Stomach smooth muscle (tissue), 2 donors: ENCODE measurements around the gene PROX2.

ENCODE experiments used
- H3K27ac ChIP-seq: one replicate; pipeline ENCODE4 v1.7.0; 2013; ENCODE audit warnings: mild to moderate bottlenecking, low read length, inconsistent platforms
- H3K27me3 ChIP-seq, 2 donors: one replicate each; pipeline ENCODE4 v1.7.0; 2013; ENCODE audit warnings: low read length in 2 of 2; ENCODE audit not compliant: insufficient read depth in 2 of 2, control insufficient read depth in 1 of 2
- H3K36me3 ChIP-seq, 2 donors: one replicate each; pipeline ENCODE4 v1.7.0; 2013; ENCODE audit warnings: low read length in 2 of 2; ENCODE audit not compliant: control insufficient read depth in 2 of 2, insufficient read depth in 2 of 2
- H3K4me1 ChIP-seq: one replicate; pipeline ENCODE4 v1.7.0; 2013; ENCODE audit warnings: low read length; ENCODE audit not compliant: control insufficient read depth, insufficient read depth
- H3K4me3 ChIP-seq, 2 donors: one replicate each; pipeline ENCODE4 v1.7.0; 2013; ENCODE audit warnings: low read length in 2 of 2
- H3K9ac ChIP-seq, 2 donors: one replicate each; pipeline ENCODE4 v1.7.0; 2013; ENCODE audit warnings: low read length in 2 of 2, mild to moderate bottlenecking in 1 of 2
- H3K9me3 ChIP-seq, 2 donors: one replicate each; pipeline ENCODE4 v1.7.0; 2013; ENCODE audit warnings: low read length in 2 of 2; ENCODE audit not compliant: control insufficient read depth in 2 of 2
- donor health status: healthy.
- donor health status: Pancreatic carcinoma.

The PROX2 gene

GRCh38 chr14:74879427-74880182 is 3.7 kb upstream of the PROX2 start:
- Histone ChIP-seq H3K9ac (no peak overlapping the region), H3K36me3 (no peaks in the 10 kb centered on the region), H3K27ac (no peak overlapping the region), H3K27me3 (no peaks in the 10 kb centered on the region), H3K4me3 (no peak overlapping the region), H3K9me3 (no peaks in the 10 kb centered on the region), H3K4me1 (peaks cover 22% of the 10 kb centered on the region)

DNA sequence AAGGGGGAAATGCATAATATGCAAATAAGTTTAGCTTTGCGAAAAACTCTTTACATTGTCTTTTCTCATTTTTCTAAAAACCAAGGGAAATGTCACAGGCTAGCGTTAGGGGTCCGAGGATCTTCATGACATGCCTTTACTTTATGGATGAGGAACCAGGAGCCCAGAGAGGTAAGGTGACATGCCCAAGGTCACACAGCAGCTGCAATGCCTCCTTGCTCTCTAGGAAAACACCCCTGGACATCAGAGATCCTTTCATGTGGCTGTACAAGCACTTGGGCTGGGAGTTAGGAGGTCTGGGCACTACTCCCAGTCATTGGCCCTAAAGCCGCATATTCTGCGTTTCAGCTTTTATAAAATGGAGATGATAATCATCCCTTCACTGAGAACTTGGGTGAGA is 741 bp downstream of the PROX2 start:
- H3K9ac ChIP-seq, result no peak overlapping the region

GRCh38 chr14:74871819-74872218 is 4.1 kb downstream of the PROX2 start:
- H3K36me3 ChIP-seq, result no peaks in the 10 kb centered on the region
- H3K4me1 ChIP-seq, result no peaks in the 10 kb centered on the region
- H3K9ac ChIP-seq, result no peak overlapping the region
- no peak overlapping the region for H3K27ac ChIP-seq
- H3K27me3 ChIP-seq, result no peaks in the 10 kb centered on the region
- no peaks in the 10 kb centered on the region for H3K9me3 ChIP-seq
- no peak overlapping the region for H3K4me3 ChIP-seq

More for the DNA sequence above, 741 bp downstream of the PROX2 start:
- H3K9me3 ChIP-seq, result no peaks in the 10 kb centered on the region
- no peaks in the 10 kb centered on the region for H3K4me1 ChIP-seq
- H3K4me3 ChIP-seq, result no peak overlapping the region
- no peak overlapping the region for H3K27ac ChIP-seq
- no peaks in the 10 kb centered on the region for H3K27me3 ChIP-seq
- H3K36me3 ChIP-seq, result no peaks in the 10 kb centered on the region

GRCh38 chr14:74868739-74869138 is 7.2 kb downstream of the PROX2 start:
- H3K27me3 ChIP-seq, result no peaks in the 10 kb centered on the region
- no peak overlapping the region for H3K9ac ChIP-seq
- H3K4me3 ChIP-seq, result no peak overlapping the region
- H3K4me1 ChIP-seq, result no peaks in the 10 kb centered on the region
- no peaks in the 10 kb centered on the region for H3K36me3 ChIP-seq
- no peak overlapping the region for H3K27ac ChIP-seq
- no peaks in the 10 kb centered on the region for H3K9me3 ChIP-seq

DNA sequence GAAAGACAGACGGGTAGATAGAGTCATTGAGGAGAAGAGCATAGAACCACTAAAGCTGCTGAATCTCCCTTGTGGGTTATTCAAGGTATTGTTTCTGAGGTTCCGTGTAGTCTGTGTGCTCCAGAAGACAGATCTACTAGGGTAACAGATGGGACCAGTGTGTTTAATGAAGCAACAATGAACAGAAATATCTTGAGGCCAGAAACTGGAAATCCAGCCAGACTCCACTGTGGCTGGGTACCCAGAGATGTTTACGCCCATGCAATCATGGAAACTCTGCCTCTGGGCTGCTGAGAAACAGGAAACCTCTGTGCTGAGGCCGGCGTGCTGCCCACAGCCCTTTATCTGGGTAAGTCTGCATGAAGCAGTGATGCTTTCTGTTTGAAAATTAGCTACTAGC is 8.3 kb downstream of the PROX2 start:
- H3K36me3 ChIP-seq, result no peaks in the 10 kb centered on the region
- no peaks in the 10 kb centered on the region for H3K4me1 ChIP-seq
- no peak overlapping the region for H3K4me3 ChIP-seq
- no peaks in the 10 kb centered on the region for H3K27me3 ChIP-seq
- H3K9ac ChIP-seq, result no peak overlapping the region
- H3K27ac ChIP-seq, result no peak overlapping the region
- H3K9me3 ChIP-seq, result no peaks in the 10 kb centered on the region

GRCh38 chr14:74866708-74867389 is 9.1 kb downstream of the PROX2 start:
- H3K27me3 ChIP-seq, result no peaks in the 10 kb centered on the region

GRCh38 chr14:74865156-74865555 is 10.8 kb downstream of the PROX2 start:
- no peaks in the 10 kb centered on the region for H3K36me3 ChIP-seq
- H3K4me3 ChIP-seq, result no peak overlapping the region
- no peak overlapping the region for H3K27ac ChIP-seq
- H3K4me1 ChIP-seq, result peaks cover 3% of the 10 kb centered on the region
- no peak overlapping the region for H3K9ac ChIP-seq
- H3K27me3 ChIP-seq, result no peaks in the 10 kb centered on the region
- no peaks in the 10 kb centered on the region for H3K9me3 ChIP-seq

More at GRCh38 chr14:74866708-74867389, 9.1 kb downstream of the PROX2 start:
- no peak overlapping the region for H3K9ac ChIP-seq
- H3K4me1 ChIP-seq, result no peaks in the 10 kb centered on the region
- H3K4me3 ChIP-seq, result no peak overlapping the region
- no peak overlapping the region for H3K27ac ChIP-seq
- H3K9me3 ChIP-seq, result no peaks in the 10 kb centered on the region
- no peaks in the 10 kb centered on the region for H3K36me3 ChIP-seq

DNA sequence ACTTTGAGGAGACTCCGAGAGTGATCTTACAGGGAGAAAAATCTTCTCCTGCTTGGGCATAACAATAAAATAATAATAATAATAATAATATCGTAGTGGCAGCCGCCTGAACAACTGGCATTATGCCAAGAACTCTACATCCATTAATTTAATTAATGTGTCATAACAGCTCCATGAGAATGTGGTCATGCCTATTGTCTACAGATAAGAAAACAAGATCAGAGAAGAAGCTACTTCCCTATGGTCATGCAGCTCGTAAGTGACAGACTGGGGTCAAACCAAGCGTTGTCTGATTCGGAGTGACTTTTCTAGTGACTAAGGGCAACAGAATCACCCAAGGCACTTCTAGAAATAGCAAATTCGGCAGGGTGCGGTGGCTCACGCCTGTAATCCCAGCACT is 11.7 kb downstream of the PROX2 start:
- H3K27ac ChIP-seq, result no peak overlapping the region
- H3K9ac ChIP-seq, result no peak overlapping the region
- no peaks in the 10 kb centered on the region for H3K36me3 ChIP-seq
- H3K4me1 ChIP-seq, result peaks cover 3% of the 10 kb centered on the region
- no peak overlapping the region for H3K4me3 ChIP-seq
- no peaks in the 10 kb centered on the region for H3K9me3 ChIP-seq
- H3K27me3 ChIP-seq, result no peaks in the 10 kb centered on the region

DNA sequence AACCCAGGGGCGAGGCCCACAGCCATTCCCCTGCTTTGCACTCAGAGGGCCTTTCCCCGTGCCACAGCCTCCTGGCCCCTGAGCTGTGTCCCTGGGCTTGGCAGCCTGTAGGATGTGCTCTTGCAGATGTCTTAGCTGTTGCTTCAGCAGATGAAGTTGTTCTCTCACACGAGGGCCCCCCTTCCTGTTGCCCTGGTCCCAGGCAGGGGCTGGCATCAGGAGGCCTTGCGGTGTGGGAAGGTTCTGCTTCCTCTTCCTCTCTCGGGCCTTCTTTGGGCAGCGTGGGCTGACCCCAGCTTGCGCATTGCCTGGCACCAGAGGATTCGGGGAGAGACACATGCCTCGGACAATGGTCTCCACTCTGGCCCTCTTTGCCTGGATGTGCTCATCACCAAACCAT is 12.7 kb downstream of the PROX2 start:
- Histone ChIP-seq H3K27ac (no peak overlapping the region), H3K4me3 (no peak overlapping the region), H3K36me3 (no peaks in the 10 kb centered on the region), H3K4me1 (peaks cover 3% of the 10 kb centered on the region), H3K9me3 (no peaks in the 10 kb centered on the region), H3K9ac (no peak overlapping the region), H3K27me3 (no peaks in the 10 kb centered on the region)

GRCh38 chr14:74861734-74862090 is 14.2 kb downstream of the PROX2 start:
- no peaks in the 10 kb centered on the region for H3K27me3 ChIP-seq
- no peak overlapping the region for H3K9ac ChIP-seq

More at GRCh38 chr14:74861734-74862090, 14.2 kb downstream of the PROX2 start:
- H3K9me3 ChIP-seq, result no peaks in the 10 kb centered on the region
- H3K36me3 ChIP-seq, result no peaks in the 10 kb centered on the region
- peaks cover 3% of the 10 kb centered on the region for H3K4me1 ChIP-seq
- no peak overlapping the region for H3K27ac ChIP-seq
- no peak overlapping the region for H3K4me3 ChIP-seq
